Hematopoietic multipotent progenitor cell treated with erythropoietin and hydrocortisone succinate and interleukin-3 and kit ligand, for 4 days (in vitro differentiated cells): ENCODE measurements around the gene EDC4.
"Not testable (repeated sequence)": the region's sequence is repeated elsewhere in the genome, so short reads cannot be mapped to it uniquely, and the experiment has no call there.

ENCODE experiments used
- DNase-seq: peaks from one replicate; pipeline ENCODE4 v3.0.0-alpha.2; 2015

EDC4 gene

DNA sequence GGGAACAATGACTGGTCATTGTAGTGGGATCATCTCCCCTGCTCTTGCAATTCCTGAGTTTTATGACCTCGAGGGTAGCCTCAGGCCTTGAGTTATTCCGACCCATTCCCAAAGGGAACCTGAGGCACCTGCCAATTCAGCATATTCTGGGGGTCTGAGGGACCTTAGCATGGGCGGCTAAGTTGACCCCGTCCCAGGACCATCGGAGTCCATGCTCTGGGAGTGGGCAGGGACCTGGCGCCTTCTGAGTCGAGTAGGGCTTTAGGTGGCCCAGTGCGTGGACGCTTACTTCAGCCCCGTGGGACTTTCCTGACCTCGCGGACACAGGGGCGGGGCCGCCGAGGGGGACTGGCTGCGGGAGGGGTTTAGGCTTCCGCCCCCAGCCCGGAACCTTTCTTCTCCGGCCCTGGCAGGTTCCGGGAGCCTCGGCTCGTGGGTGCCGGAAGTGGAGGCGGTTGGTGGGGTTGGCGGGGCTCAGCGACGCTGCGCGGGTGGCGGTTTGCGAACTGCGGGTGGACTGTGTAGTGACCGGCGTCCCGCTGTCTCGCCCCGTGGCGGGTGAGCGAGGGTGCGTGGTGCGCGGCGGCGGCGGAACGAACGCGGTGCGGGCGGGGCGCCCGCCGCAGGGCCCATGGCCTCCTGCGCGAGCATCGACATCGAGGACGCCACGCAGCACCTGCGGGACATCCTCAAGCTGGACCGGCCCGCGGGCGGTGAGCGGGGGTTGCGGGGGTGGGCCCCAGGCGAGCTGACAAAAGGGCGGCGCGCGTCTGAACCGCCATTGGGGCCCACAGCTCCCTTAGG is at the start of gene EDC4:
TSS of gene EDC4 (plus strand) at position 422 of the 804 bp plus-strand sequence. CDS start at position 632, 210 bp downstream.
- peak; percentile 90 for DNase-seq

DNA sequence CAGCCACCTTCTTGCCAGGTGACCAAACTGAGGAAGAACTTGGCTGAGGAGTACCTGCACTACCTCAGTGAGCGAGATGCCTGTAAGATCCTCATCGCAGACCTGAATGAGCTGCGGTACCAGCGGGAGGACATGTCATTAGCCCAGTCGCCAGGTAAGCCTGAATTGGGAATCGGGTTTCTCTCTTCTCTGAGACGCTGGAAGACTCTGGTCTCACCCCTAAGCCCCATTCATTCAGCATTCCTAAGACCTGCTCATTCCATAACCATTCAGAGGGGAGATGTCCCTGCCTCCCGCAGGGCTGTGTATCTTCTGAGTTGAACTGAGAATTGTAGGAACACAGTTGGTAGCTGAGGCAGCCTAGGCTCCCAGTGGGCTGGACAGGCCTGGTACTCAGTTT is 47.7 kb upstream of the EDC4 start:
- no peak for DNase-seq

- DNase-seq = no peak
Measured at GRCh38 chr16:67825906-67826305, 46.9 kb upstream of the EDC4 start.

DNA sequence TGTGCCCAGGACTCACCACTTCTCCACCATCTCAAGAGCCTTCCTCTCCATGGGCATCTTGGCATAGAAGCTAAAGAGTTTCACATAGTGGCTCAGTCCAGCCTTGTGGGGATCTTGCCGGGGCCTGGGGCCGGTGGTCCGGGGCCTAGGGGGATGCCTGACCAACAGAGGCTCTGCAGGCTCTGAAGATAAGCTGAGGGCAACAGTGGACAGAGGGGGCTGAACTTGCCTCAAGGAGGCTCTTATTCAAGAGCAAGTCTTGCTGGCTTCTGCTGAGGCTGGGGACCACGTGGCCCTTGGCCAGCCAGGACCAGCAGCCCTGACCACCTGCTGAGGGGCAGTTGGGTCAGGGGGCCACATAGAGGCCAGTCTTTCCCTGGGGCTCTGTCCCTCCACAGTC is 44.2 kb upstream of the EDC4 start:
- DNase-seq = no peak

DNA sequence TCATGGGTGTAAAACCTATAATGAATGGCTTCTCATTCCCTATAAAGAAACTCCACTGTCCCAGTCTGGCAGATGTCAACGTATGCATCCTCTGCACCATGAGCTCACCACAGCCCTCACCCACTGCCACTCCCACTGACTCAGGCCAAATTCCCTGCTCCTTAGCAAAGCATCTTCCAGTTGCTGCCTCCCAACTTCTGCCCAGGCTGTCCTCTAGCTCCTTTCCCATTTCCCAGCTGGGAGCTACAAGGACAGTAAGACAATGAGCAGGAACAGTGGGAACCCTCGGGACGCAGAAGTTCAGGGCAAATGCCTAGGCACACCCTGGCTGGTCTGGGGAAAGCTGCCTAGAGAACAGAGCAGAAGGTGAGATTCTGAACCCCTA is 39.8 kb upstream of the EDC4 start:
- DNase-seq = peak; percentile 47

DNA sequence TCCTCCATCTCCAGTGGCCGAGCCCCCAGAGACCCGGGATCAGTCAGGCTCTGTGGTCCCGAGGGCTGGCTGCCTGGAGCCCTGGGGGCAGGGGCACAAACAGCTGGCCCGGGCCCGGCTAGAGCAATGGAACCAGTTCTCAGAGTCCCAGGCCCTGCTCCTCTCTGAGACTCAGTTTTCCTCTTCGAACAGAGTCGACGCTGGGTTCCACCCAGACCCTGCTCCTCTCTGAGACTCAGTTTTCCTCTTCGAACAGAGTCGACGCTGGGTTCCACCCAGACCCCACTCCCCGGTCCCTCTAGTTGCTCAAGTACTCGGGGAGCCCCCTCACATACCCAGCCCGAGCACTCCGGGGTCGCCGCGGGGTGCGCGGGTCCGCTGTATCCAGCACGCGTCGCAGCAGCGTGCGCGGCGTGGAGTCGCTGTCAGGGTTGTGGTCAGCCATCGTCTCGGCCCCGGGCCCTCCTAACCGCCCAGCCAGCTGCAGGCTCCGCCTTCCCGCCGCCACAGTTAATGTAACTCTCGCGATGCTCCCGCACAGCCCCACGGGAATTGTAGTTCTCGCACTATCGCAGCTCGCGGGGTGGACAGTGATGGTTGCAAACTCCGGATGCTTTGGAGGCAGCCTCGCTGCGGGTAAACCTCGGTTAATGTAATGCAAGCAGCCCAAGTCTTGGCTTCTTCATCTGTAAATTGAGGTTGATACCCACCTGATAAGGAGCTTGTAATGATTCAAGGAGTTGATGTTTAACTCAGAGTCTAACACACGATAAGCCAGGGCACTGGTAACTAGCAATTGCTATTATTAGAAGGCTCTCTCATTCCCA is 39.2 kb upstream of the EDC4 start:
- peak; percentile 97 for DNase-seq

GRCh38 chr16:67834242-67834614 is 38.6 kb upstream of the EDC4 start:
- DNase-seq = no peak

- DNase-seq = not testable (repeated sequence)
Measured at GRCh38 chr16:67837190-67837589, 35.7 kb upstream of the EDC4 start.

- DNase-seq = no peak
Measured at GRCh38 chr16:67837811-67838210, 35.0 kb upstream of the EDC4 start.

- DNase-seq = no peak
Measured at GRCh38 chr16:67841198-67841815, 31.5 kb upstream of the EDC4 start.

GRCh38 chr16:67841816-67842508 is 30.9 kb upstream of the EDC4 start, which contains the start of gene THAP11:
TSS of gene THAP11 (plus strand) at chr16:67842320. CDS start at chr16:67842555, 235 bp downstream.
- DNase-seq = peak; percentile 99

DNA sequence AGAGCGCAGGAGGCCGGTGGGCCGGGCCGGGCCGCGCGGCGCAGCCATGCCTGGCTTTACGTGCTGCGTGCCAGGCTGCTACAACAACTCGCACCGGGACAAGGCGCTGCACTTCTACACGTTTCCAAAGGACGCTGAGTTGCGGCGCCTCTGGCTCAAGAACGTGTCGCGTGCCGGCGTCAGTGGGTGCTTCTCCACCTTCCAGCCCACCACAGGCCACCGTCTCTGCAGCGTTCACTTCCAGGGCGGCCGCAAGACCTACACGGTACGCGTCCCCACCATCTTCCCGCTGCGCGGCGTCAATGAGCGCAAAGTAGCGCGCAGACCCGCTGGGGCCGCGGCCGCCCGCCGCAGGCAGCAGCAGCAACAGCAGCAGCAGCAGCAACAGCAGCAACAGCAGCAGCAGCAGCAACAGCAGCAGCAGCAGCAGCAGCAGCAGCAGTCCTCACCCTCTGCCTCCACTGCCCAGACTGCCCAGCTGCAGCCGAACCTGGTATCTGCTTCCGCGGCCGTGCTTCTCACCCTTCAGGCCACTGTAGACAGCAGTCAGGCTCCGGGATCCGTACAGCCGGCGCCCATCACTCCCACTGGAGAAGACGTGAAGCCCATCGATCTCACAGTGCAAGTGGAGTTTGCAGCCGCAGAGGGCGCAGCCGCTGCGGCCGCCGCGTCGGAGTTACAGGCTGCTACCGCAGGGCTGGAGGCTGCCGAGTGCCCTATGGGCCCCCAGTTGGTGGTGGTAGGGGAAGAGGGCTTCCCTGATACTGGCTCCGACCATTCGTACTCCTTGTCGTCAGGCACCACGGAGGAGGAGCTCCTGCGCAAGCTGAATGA is 30.1 kb upstream of the EDC4 start:
- DNase-seq = peak; percentile 79

DNA sequence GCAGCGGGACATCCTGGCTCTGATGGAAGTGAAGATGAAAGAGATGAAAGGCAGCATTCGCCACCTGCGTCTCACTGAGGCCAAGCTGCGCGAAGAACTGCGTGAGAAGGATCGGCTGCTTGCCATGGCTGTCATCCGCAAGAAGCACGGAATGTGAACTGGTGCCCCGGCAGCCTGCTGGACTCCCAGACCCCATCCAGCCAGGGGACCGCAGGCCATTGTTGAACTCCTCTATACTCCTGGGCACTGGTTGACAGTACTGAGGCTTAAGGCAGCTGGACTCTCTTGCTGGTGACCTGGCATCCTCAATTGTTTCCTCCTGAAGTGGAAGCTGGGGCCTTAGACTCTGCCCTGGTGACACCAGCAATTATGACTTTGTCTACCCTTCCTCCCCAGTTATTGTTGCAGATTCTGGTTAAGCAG is 29.5 kb upstream of the EDC4 start:
- DNase-seq = no peak

DNA sequence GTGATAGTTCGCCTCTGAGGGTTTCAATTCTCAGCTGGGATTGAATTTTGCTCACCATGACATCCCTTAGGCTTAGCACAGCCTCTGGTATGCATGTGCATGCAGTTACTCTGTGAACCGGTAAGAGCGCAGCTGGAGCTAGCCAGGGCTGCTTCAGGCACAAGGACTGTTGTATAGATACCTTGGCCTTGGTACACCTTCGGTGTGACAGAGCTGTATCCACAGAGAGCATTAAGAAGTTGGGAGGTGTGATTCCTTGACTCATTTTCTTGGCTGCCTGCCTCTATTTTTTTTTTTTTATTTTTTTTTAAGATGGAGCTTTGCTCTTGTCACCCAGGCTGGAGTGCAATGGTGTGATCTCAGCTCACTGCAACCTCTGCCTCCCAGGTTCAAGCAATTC is 28.4 kb upstream of the EDC4 start:
- DNase-seq = no peak

GRCh38 chr16:67845291-67846062 is 27.4 kb upstream of the EDC4 start:
- peak; percentile 27 for DNase-seq

DNA sequence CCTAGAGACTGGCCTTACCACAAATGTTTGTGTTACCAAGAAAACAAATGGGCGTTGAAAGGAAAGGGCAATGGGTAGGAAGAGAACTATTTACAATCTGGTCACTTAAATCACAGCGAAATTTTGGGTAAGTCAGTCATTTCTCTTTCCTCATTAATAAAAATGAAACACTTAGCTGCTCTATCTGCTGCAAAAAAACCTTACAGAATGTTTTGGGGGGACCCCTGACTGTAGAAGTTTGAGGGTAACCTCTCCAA is 26.9 kb upstream of the EDC4 start:
- no peak for DNase-seq

GRCh38 chr16:67846320-67847063 is 26.4 kb upstream of the EDC4 start, which contains the start of gene NUTF2:
TSS of gene NUTF2 (plus strand) at chr16:67846933. CDS start at chr16:67865131, 18,198 bp downstream.
- DNase-seq = peak; percentile 98

GRCh38 chr16:67847064-67847861 is 25.6 kb upstream of the EDC4 start, which contains the start of gene CENPT:
TSS of gene CENPT (minus strand) at chr16:67847693. CDS start at chr16:67833859, 13,834 bp downstream.
- peak; percentile 81 for DNase-seq

DNA sequence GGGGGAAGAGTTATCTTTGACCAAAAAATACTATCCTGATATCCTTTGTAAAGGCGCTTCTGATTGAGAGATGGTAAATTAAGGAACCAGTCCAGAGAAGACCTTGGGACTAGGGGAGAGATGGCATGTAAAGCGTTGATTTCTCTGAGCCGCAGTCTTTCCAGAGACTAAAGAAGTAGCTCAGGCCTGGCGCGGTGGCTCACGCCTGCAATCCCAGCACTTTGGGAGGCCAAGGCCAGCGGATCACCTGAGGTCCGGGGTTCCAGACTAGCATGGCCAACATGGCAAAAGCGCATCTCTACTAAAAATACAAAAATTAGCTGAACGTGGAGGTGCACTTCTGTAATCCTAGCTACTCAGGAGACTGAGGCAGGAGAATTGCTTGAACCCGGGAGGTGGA is 24.7 kb upstream of the EDC4 start:
- DNase-seq = no peak

DNA sequence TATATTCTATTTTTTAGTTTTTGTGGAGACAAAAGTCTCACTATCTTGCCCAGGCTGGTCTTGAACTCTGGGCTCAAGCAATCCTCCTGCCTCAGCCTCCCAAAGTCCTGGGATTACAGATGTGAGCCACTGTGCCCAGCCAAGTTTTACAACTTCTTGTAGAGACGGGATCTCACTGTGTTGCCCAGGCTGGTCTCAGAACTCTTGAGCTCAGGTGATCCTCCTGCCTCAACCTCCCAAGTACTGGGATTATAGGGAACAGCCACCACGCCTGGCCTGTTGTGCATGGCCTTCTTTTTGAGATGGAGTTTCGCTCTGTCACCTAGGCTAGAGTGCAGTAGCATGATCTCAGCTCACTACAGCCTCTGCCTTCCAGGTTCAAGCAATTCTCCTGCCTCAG is 19.2 kb upstream of the EDC4 start:
- DNase-seq = no peak
